Fibroblast of villous mesenchyme (primary cell): ENCODE results near the gene PFKM. TPM values are rescaled to one million over a fixed set of nuclear protein-coding genes. Genes with fewer than 3 reads are reported as not detected.
"Not testable (repeated sequence)": the region's sequence is repeated elsewhere in the genome, so short reads cannot be mapped to it uniquely, and the experiment has no call there.

Experiments used
- DNase-seq: peaks from one replicate; pipeline ENCODE4 v3.0.0-alpha.2; 2010; ENCODE audit warnings: low read depth
- H3K4me3 ChIP-seq: 2 replicates; pipeline ENCODE4 v1.5.1; 2011; ENCODE audit warnings: low read depth, mild to moderate bottlenecking, low read length
- CTCF ChIP-seq: IDR thresholded peaks from 2 replicates; pipeline ENCODE4 v1.5.1; 2012; ENCODE audit warnings: low read depth, mild to moderate bottlenecking, low read length; ENCODE audit not compliant: insufficient read depth
- total RNA-seq: library from RNA; depleted of rRNA; stranded (reverse); fragments of >200 nt; gene quantifications from 2 replicates; pipeline ENCODE4 v1.2.3, GENCODE V29; 2012

The PFKM gene
- total RNA-seq, 1 donor, result 83.8 TPM

- TF ChIP-seq CTCF, result no peak
- H3K4me3 ChIP-seq, result no peak overlapping the region
- no peak for DNase-seq
Observed at GRCh38 chr12:48123169-48123568, 4.0 kb downstream of the PFKM start.

- not testable (repeated sequence) for H3K4me3 ChIP-seq, DNase-seq
Observed at GRCh38 chr12:48125542-48125941, 6.4 kb downstream of the PFKM start.

GRCh38 chr12:48125985-48126384, 6.8 kb downstream of the PFKM start:
- no peak for DNase-seq
- H3K4me3 ChIP-seq, result no peak overlapping the region
- TF ChIP-seq CTCF, result no peak

GRCh38 chr12:48126953-48127630, 7.9 kb downstream of the PFKM start:
- no peak for DNase-seq
- no peak overlapping the region for H3K4me3 ChIP-seq
- TF ChIP-seq CTCF, result no peak

- H3K4me3 ChIP-seq, result no peak overlapping the region
- DNase-seq, result peak; percentile 32
- TF ChIP-seq CTCF, result no peak
Observed at GRCh38 chr12:48128800-48129199, 9.6 kb downstream of the PFKM start.

GRCh38 chr12:48129376-48129775, 10.2 kb downstream of the PFKM start:
- H3K4me3 ChIP-seq, result no peak overlapping the region
- no peak for TF ChIP-seq CTCF

GRCh38 chr12:48131517-48131916, 12.4 kb downstream of the PFKM start:
- no peak for DNase-seq
- TF ChIP-seq CTCF, result no peak
- no peak overlapping the region for H3K4me3 ChIP-seq

More at GRCh38 chr12:48129376-48129775, 10.2 kb downstream of the PFKM start:
- no peak for DNase-seq
